ENCODE data around the gene RABL2A.
"Not testable (repeated sequence)": the region's sequence is repeated elsewhere in the genome, so short reads cannot be mapped to it uniquely, and the experiment has no call there.

RABL2A gene

GRCh38 chr2:113621002-113621401 is 6.1 kb upstream of the RABL2A start:
- H3K4me1 ChIP-seq (ENCODE audit: insufficient read depth, low read length); H3K9me3 ChIP-seq (ENCODE audit: insufficient read depth, low read depth, low read length); H3K9ac ChIP-seq (ENCODE audit: low read depth, low read length); H3K36me3 ChIP-seq (ENCODE audit: insufficient read depth, low read length); H3K27ac ChIP-seq (ENCODE audit: low read depth, low read length); H3K4me3 ChIP-seq (ENCODE audit: low read length); H3K27me3 ChIP-seq (ENCODE audit: insufficient read depth, low read length): not testable (repeated sequence)
- WGBS: 96% methylated on average over 4 of the region's 5 CpGs

- not testable (repeated sequence) for H3K27me3 ChIP-seq (ENCODE audit: insufficient read depth, low read length); H3K4me1 ChIP-seq (ENCODE audit: insufficient read depth, low read length); H3K9ac ChIP-seq (ENCODE audit: low read depth, low read length); H3K9me3 ChIP-seq (ENCODE audit: insufficient read depth, low read depth, low read length); H3K4me3 ChIP-seq (ENCODE audit: low read length); H3K36me3 ChIP-seq (ENCODE audit: insufficient read depth, low read length); H3K27ac ChIP-seq (ENCODE audit: low read depth, low read length)
- 89% methylated on average over 8 of the region's 10 CpGs for WGBS
These were observed 1.2 kb upstream of the RABL2A start for GRCh38 chr2:113625906-113626305.

GRCh38 chr2:113632849-113633345 is 5.8 kb downstream of the RABL2A start:
- H3K9me3 ChIP-seq (ENCODE audit: insufficient read depth, low read depth, low read length); H3K27ac ChIP-seq (ENCODE audit: low read depth, low read length); H3K4me3 ChIP-seq (ENCODE audit: low read length); H3K9ac ChIP-seq (ENCODE audit: low read depth, low read length); H3K36me3 ChIP-seq (ENCODE audit: insufficient read depth, low read length); H3K27me3 ChIP-seq (ENCODE audit: insufficient read depth, low read length); H3K4me1 ChIP-seq (ENCODE audit: insufficient read depth, low read length): not testable (repeated sequence)
- 93% methylated on average over 3 of the region's 4 CpGs for WGBS

GRCh38 chr2:113635358-113635757 is 8.3 kb downstream of the RABL2A start:
- H3K36me3 ChIP-seq (ENCODE audit: insufficient read depth, low read length); H3K4me3 ChIP-seq (ENCODE audit: low read length); H3K9ac ChIP-seq (ENCODE audit: low read depth, low read length); H3K9me3 ChIP-seq (ENCODE audit: insufficient read depth, low read depth, low read length); H3K27ac ChIP-seq (ENCODE audit: low read depth, low read length); H3K4me1 ChIP-seq (ENCODE audit: insufficient read depth, low read length); H3K27me3 ChIP-seq (ENCODE audit: insufficient read depth, low read length): not testable (repeated sequence)
- WGBS: 96% methylated on average over 12 of the region's 12 CpGs

- H3K9ac ChIP-seq (ENCODE audit: low read depth, low read length); H3K27me3 ChIP-seq (ENCODE audit: insufficient read depth, low read length); H3K4me1 ChIP-seq (ENCODE audit: insufficient read depth, low read length); H3K9me3 ChIP-seq (ENCODE audit: insufficient read depth, low read depth, low read length); H3K36me3 ChIP-seq (ENCODE audit: insufficient read depth, low read length); H3K4me3 ChIP-seq (ENCODE audit: low read length); H3K27ac ChIP-seq (ENCODE audit: low read depth, low read length): not testable (repeated sequence)
- WGBS: 94% methylated on average over 2 of the region's 4 CpGs
These were observed 9.2 kb downstream of the RABL2A start for GRCh38 chr2:113636226-113636625.

- H3K36me3 ChIP-seq (ENCODE audit: insufficient read depth, low read length); H3K4me1 ChIP-seq (ENCODE audit: insufficient read depth, low read length); H3K27ac ChIP-seq (ENCODE audit: low read depth, low read length); H3K9me3 ChIP-seq (ENCODE audit: insufficient read depth, low read depth, low read length); H3K4me3 ChIP-seq (ENCODE audit: low read length); H3K9ac ChIP-seq (ENCODE audit: low read depth, low read length); H3K27me3 ChIP-seq (ENCODE audit: insufficient read depth, low read length): not testable (repeated sequence)
- 56% methylated on average over 3 of the region's 3 CpGs for WGBS
These were observed 11.0 kb downstream of the RABL2A start for GRCh38 chr2:113638084-113638483.

GRCh38 chr2:113646217-113646616 is 19.2 kb downstream of the RABL2A start:
- H3K36me3 ChIP-seq (ENCODE audit: insufficient read depth, low read length); H3K27ac ChIP-seq (ENCODE audit: low read depth, low read length); H3K4me3 ChIP-seq (ENCODE audit: low read length); H3K9me3 ChIP-seq (ENCODE audit: insufficient read depth, low read depth, low read length); H3K27me3 ChIP-seq (ENCODE audit: insufficient read depth, low read length); H3K4me1 ChIP-seq (ENCODE audit: insufficient read depth, low read length); H3K9ac ChIP-seq (ENCODE audit: low read depth, low read length): not testable (repeated sequence)
- 100% methylated on average over 1 of the region's 2 CpGs for WGBS

GRCh38 chr2:113650834-113651815 is 24.1 kb downstream of the RABL2A start:
- H3K9ac ChIP-seq (ENCODE audit: low read depth, low read length); H3K9me3 ChIP-seq (ENCODE audit: insufficient read depth, low read depth, low read length); H3K4me1 ChIP-seq (ENCODE audit: insufficient read depth, low read length); H3K4me3 ChIP-seq (ENCODE audit: low read length); H3K36me3 ChIP-seq (ENCODE audit: insufficient read depth, low read length); H3K27ac ChIP-seq (ENCODE audit: low read depth, low read length); H3K27me3 ChIP-seq (ENCODE audit: insufficient read depth, low read length): not testable (repeated sequence)
- WGBS: 52% methylated on average over 2 of the region's 14 CpGs

GRCh38 chr2:113652599-113652998 is 25.5 kb downstream of the RABL2A start:
- no CpG with 5 or more reads among the region's 3 CpGs for WGBS
- not testable (repeated sequence) for H3K27me3 ChIP-seq (ENCODE audit: insufficient read depth, low read length); H3K36me3 ChIP-seq (ENCODE audit: insufficient read depth, low read length); H3K4me3 ChIP-seq (ENCODE audit: low read length); H3K4me1 ChIP-seq (ENCODE audit: insufficient read depth, low read length); H3K9ac ChIP-seq (ENCODE audit: low read depth, low read length); H3K9me3 ChIP-seq (ENCODE audit: insufficient read depth, low read depth, low read length); H3K27ac ChIP-seq (ENCODE audit: low read depth, low read length)

GRCh38 chr2:113656031-113656624 is 29.1 kb downstream of the RABL2A start:
- Histone ChIP-seq H3K27me3 (ENCODE audit: insufficient read depth, low read length) (peaks cover 11% of the 10 kb centered on the region), H3K4me3 (ENCODE audit: low read length) (peak overlapping the region; percentile 42)
- not testable (repeated sequence) for H3K9ac ChIP-seq (ENCODE audit: low read depth, low read length); H3K36me3 ChIP-seq (ENCODE audit: insufficient read depth, low read length); H3K27ac ChIP-seq (ENCODE audit: low read depth, low read length); H3K4me1 ChIP-seq (ENCODE audit: insufficient read depth, low read length); H3K9me3 ChIP-seq (ENCODE audit: insufficient read depth, low read depth, low read length)
- whole genome bisulfite sequencing: 9% methylated on average over 23 of the region's 27 CpGs

- H3K27me3 ChIP-seq (ENCODE audit: insufficient read depth, low read length): peaks cover 11% of the 10 kb centered on the region
- H3K4me1 ChIP-seq (ENCODE audit: insufficient read depth, low read length); H3K36me3 ChIP-seq (ENCODE audit: insufficient read depth, low read length); H3K4me3 ChIP-seq (ENCODE audit: low read length); H3K27ac ChIP-seq (ENCODE audit: low read depth, low read length); H3K9ac ChIP-seq (ENCODE audit: low read depth, low read length); H3K9me3 ChIP-seq (ENCODE audit: insufficient read depth, low read depth, low read length): not testable (repeated sequence)
- 96% methylated on average over 17 of the region's 17 CpGs for WGBS
These were observed 30.7 kb downstream of the RABL2A start for GRCh38 chr2:113657735-113658134.
